ENCODE data around the gene SLC38A5.

DNA sequence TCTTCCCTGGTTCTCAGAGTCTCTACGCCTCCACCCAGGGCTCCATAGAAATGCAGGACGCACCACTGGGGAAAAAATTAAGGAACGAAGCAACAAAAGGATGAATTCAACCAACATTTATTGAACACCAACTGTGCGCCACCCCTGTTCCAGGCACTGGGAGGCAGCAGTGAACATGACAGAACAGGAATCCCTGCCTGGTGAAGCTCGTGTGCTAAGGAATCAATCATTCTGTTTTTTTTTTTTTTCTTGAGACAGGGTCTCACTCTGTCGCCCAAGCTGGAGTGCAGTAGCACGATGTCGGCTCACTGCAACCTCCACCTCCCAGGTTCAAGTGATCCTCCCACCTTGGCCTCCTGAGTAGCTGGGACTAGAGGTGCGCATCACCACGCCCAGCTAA is 4.1 kb upstream of the SLC38A5 start:
- TF ChIP-seq ISL1 (CRISPR knock-in tag; IDR thresholded peaks at IDR 0.05) (no peak), RARB (CRISPR knock-in tag; IDR thresholded peaks at IDR 0.05) (no peak), ZFP30 (CRISPR knock-in tag; IDR thresholded peaks at IDR 0.05) (no peak), ZC3H10 (CRISPR knock-in tag; IDR thresholded peaks at IDR 0.05) (no peak), GLIS3 (CRISPR knock-in tag; IDR thresholded peaks at IDR 0.05) (no peak), OSR1 (CRISPR knock-in tag; IDR thresholded peaks at IDR 0.05) (no peak), ZFP3 (CRISPR knock-in tag; IDR thresholded peaks at IDR 0.05) (no peak), BACH2 (CRISPR knock-in tag; IDR thresholded peaks at IDR 0.05; ENCODE audit: borderline replicate concordance) (no peak), TCF4 (CRISPR knock-in tag; IDR thresholded peaks at IDR 0.05; ENCODE audit: borderline replicate concordance) (no peak)
- TF ChIP-seq, protein P1, sequence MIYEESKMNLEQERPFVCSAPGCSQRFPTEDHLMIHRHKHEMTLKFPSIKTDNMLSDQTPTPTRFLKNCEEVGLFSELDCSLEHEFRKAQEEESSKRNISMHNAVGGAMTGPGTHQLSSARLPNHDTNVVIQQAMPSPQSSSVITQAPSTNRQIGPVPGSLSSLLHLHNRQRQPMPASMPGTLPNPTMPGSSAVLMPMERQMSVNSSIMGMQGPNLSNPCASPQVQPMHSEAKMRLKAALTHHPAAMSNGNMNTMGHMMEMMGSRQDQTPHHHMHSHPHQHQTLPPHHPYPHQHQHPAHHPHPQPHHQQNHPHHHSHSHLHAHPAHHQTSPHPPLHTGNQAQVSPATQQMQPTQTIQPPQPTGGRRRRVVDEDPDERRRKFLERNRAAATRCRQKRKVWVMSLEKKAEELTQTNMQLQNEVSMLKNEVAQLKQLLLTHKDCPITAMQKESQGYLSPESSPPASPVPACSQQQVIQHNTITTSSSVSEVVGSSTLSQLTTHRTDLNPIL (CRISPR knock-in tag; IDR thresholded peaks at IDR 0.05; ENCODE audit: low read depth), result no peak
- TF ChIP-seq, protein P2, sequence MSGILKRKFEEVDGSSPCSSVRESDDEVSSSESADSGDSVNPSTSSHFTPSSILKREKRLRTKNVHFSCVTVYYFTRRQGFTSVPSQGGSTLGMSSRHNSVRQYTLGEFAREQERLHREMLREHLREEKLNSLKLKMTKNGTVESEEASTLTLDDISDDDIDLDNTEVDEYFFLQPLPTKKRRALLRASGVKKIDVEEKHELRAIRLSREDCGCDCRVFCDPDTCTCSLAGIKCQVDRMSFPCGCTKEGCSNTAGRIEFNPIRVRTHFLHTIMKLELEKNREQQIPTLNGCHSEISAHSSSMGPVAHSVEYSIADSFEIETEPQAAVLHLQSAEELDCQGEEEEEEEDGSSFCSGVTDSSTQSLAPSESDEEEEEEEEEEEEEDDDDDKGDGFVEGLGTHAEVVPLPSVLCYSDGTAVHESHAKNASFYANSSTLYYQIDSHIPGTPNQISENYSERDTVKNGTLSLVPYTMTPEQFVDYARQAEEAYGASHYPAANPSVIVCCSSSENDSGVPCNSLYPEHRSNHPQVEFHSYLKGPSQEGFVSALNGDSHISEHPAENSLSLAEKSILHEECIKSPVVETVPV (CRISPR knock-in tag; IDR thresholded peaks at IDR 0.05), result no peak
- TF ChIP-seq, protein P3, sequence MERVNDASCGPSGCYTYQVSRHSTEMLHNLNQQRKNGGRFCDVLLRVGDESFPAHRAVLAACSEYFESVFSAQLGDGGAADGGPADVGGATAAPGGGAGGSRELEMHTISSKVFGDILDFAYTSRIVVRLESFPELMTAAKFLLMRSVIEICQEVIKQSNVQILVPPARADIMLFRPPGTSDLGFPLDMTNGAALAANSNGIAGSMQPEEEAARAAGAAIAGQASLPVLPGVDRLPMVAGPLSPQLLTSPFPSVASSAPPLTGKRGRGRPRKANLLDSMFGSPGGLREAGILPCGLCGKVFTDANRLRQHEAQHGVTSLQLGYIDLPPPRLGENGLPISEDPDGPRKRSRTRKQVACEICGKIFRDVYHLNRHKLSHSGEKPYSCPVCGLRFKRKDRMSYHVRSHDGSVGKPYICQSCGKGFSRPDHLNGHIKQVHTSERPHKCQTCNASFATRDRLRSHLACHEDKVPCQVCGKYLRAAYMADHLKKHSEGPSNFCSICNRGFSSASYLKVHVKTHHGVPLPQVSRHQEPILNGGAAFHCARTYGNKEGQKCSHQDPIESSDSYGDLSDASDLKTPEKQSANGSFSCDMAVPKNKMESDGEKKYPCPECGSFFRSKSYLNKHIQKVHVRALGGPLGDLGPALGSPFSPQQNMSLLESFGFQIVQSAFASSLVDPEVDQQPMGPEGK (CRISPR knock-in tag; IDR thresholded peaks at IDR 0.05; ENCODE audit: borderline replicate concordance), result no peak
- TF ChIP-seq, protein P4, sequence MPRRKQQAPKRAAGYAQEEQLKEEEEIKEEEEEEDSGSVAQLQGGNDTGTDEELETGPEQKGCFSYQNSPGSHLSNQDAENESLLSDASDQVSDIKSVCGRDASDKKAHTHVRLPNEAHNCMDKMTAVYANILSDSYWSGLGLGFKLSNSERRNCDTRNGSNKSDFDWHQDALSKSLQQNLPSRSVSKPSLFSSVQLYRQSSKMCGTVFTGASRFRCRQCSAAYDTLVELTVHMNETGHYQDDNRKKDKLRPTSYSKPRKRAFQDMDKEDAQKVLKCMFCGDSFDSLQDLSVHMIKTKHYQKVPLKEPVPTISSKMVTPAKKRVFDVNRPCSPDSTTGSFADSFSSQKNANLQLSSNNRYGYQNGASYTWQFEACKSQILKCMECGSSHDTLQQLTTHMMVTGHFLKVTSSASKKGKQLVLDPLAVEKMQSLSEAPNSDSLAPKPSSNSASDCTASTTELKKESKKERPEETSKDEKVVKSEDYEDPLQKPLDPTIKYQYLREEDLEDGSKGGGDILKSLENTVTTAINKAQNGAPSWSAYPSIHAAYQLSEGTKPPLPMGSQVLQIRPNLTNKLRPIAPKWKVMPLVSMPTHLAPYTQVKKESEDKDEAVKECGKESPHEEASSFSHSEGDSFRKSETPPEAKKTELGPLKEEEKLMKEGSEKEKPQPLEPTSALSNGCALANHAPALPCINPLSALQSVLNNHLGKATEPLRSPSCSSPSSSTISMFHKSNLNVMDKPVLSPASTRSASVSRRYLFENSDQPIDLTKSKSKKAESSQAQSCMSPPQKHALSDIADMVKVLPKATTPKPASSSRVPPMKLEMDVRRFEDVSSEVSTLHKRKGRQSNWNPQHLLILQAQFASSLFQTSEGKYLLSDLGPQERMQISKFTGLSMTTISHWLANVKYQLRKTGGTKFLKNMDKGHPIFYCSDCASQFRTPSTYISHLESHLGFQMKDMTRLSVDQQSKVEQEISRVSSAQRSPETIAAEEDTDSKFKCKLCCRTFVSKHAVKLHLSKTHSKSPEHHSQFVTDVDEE (CRISPR knock-in tag; IDR thresholded peaks at IDR 0.05), result no peak
